ENCODE measurements around the gene DLX5. TPM values are rescaled to one million over a fixed set of nuclear protein-coding genes. Genes with fewer than 3 reads are reported as not detected.

The DLX5 gene
- total RNA-seq, 1 donor: 2.5 TPM

- H3K4me3 ChIP-seq (ENCODE audit: insufficient read depth, low read length): no peak overlapping the region
- no peak overlapping the region for H3K4me2 ChIP-seq (ENCODE audit: insufficient read depth, low read length)
- H2AFZ ChIP-seq (ENCODE audit: low read length): peak overlapping the region; percentile 21
- H3K27me3 ChIP-seq (ENCODE audit: insufficient read depth, low read length): no peaks in the 10 kb centered on the region
- TF ChIP-seq CTCF (IDR thresholded peaks at IDR 0.05; ENCODE audit: extremely low read depth, low read depth, low read length): no peak
- H3K4me1 ChIP-seq (ENCODE audit: insufficient read depth, low read length): no peaks in the 10 kb centered on the region
- no peaks in the 10 kb centered on the region for H3K36me3 ChIP-seq (ENCODE audit: insufficient read depth, low read length)
- H3K79me2 ChIP-seq (ENCODE audit: insufficient read depth, low read length): no peaks in the 10 kb centered on the region
- DNase-seq (ENCODE audit: insufficient read length, low spot score, missing footprints): no peak
- no peaks in the 10 kb centered on the region for H3K9me3 ChIP-seq (ENCODE audit: low read depth, low read length)
- no peaks in the 10 kb centered on the region for H4K20me1 ChIP-seq (ENCODE audit: insufficient read depth, low read length)
- no peak overlapping the region for H3K27ac ChIP-seq (ENCODE audit: low read depth, low read length)
Measured at GRCh38 chr7:96992192-96993005, 32.2 kb downstream of the DLX5 start.

GRCh38 chr7:96991546-96992191 is 33.0 kb downstream of the DLX5 start:
- H3K27me3 ChIP-seq (ENCODE audit: insufficient read depth, low read length): no peaks in the 10 kb centered on the region
- no peaks in the 10 kb centered on the region for H3K9me3 ChIP-seq (ENCODE audit: low read depth, low read length)
- H3K36me3 ChIP-seq (ENCODE audit: insufficient read depth, low read length): no peaks in the 10 kb centered on the region
- no peak for DNase-seq (ENCODE audit: insufficient read length, low spot score, missing footprints)
- no peak overlapping the region for H3K4me3 ChIP-seq (ENCODE audit: insufficient read depth, low read length)
- H3K4me1 ChIP-seq (ENCODE audit: insufficient read depth, low read length): no peaks in the 10 kb centered on the region
- no peak overlapping the region for H3K27ac ChIP-seq (ENCODE audit: low read depth, low read length)
- H3K4me2 ChIP-seq (ENCODE audit: insufficient read depth, low read length): no peak overlapping the region
- no peak overlapping the region for H2AFZ ChIP-seq (ENCODE audit: low read length)
- H4K20me1 ChIP-seq (ENCODE audit: insufficient read depth, low read length): no peaks in the 10 kb centered on the region
- TF ChIP-seq CTCF (IDR thresholded peaks at IDR 0.05; ENCODE audit: extremely low read depth, low read depth, low read length): no peak
- H3K79me2 ChIP-seq (ENCODE audit: insufficient read depth, low read length): no peaks in the 10 kb centered on the region

GRCh38 chr7:96989859-96990317 is 34.7 kb downstream of the DLX5 start:
- Histone ChIP-seq H3K27ac (ENCODE audit: low read depth, low read length) (no peak overlapping the region), H3K4me3 (ENCODE audit: insufficient read depth, low read length) (no peak overlapping the region), H3K27me3 (ENCODE audit: insufficient read depth, low read length) (no peaks in the 10 kb centered on the region), H3K36me3 (ENCODE audit: insufficient read depth, low read length) (no peaks in the 10 kb centered on the region), H3K4me2 (ENCODE audit: insufficient read depth, low read length) (no peak overlapping the region), H4K20me1 (ENCODE audit: insufficient read depth, low read length) (no peaks in the 10 kb centered on the region), H3K9me3 (ENCODE audit: low read depth, low read length) (no peaks in the 10 kb centered on the region), H3K4me1 (ENCODE audit: insufficient read depth, low read length) (no peaks in the 10 kb centered on the region), H2AFZ (ENCODE audit: low read length) (no peak overlapping the region), H3K79me2 (ENCODE audit: insufficient read depth, low read length) (no peaks in the 10 kb centered on the region)
- no peak for DNase-seq (ENCODE audit: insufficient read length, low spot score, missing footprints)
- TF ChIP-seq CTCF (IDR thresholded peaks at IDR 0.05; ENCODE audit: extremely low read depth, low read depth, low read length): no peak

- Histone ChIP-seq H2AFZ (ENCODE audit: low read length) (no peak overlapping the region), H3K4me2 (ENCODE audit: insufficient read depth, low read length) (no peak overlapping the region), H3K9me3 (ENCODE audit: low read depth, low read length) (no peaks in the 10 kb centered on the region), H3K36me3 (ENCODE audit: insufficient read depth, low read length) (no peaks in the 10 kb centered on the region), H3K79me2 (ENCODE audit: insufficient read depth, low read length) (no peaks in the 10 kb centered on the region), H3K4me3 (ENCODE audit: insufficient read depth, low read length) (no peak overlapping the region), H4K20me1 (ENCODE audit: insufficient read depth, low read length) (no peaks in the 10 kb centered on the region), H3K27me3 (ENCODE audit: insufficient read depth, low read length) (no peaks in the 10 kb centered on the region), H3K4me1 (ENCODE audit: insufficient read depth, low read length) (no peaks in the 10 kb centered on the region), H3K27ac (ENCODE audit: low read depth, low read length) (no peak overlapping the region)
- DNase-seq (ENCODE audit: insufficient read length, low spot score, missing footprints): no peak
- no peak for TF ChIP-seq CTCF (IDR thresholded peaks at IDR 0.05; ENCODE audit: extremely low read depth, low read depth, low read length)
Measured at GRCh38 chr7:96989241-96989858, 35.3 kb downstream of the DLX5 start.

Data from osteoblast (primary cell).